ENCODE measurements around the gene INTS2. TPM values are rescaled to one million over a fixed set of nuclear protein-coding genes. Genes with fewer than 3 reads are reported as not detected.
A peak's percentile ranks its signal among the peaks of the same experiment; 100 is the strongest.
"Not testable (repeated sequence)": the region's sequence is repeated elsewhere in the genome, so short reads cannot be mapped to it uniquely, and the experiment has no call there.

Gene INTS2
- total RNA-seq, 1 donor = 12.9 TPM

DNA sequence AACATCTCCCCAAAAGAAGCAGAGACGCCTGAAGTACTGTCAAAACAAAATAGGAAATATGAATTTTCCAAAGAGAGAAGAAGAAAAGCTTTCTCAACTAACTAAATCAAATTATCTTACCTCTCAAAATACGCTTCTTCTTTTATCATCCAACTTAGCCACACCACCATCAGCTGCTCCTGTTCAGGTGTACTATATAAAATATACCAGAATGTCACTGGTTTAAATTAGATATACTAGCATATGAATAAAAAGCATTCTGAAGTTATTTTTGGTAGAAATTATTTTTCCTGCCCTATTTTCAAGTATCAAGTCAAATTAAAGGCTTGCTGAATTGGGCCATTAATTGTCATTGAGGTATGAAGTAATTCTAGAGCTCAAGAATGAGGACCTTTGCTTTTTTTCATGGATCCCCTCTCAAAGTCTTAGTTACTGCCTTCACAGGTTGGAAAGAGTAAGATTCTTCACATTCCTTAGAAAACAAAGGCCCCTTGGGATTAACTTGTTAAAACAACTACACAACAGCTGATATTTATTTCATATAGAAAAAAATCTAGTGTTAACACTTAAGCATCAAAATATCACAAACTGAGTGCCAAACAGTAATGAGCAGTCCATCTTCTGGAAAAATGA lies 30.1 kb downstream of the INTS2 start:
- DNase-seq (ENCODE audit: low read depth in 2 of 3, low spot score in 2 of 3) = no peak

DNA sequence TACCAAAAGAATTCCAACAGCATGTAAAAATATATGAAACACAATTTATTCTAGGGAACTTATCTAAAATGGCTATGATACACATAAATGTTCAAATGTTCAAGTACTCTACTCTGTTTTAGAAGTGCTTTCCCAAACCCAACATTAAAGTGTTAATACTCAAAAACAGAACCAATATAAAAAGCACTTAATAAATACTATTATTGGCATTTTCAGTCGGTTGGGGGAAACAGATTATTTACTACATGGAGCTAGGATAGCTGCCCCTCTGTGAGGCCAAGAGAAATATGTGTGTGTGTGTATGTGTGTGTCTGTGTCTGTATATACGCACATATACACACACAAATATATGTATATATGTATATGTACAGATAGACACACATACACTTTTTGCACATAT lies 32.4 kb downstream of the INTS2 start:
- no peak for DNase-seq (ENCODE audit: low read depth in 2 of 3, low spot score in 2 of 3)

DNA sequence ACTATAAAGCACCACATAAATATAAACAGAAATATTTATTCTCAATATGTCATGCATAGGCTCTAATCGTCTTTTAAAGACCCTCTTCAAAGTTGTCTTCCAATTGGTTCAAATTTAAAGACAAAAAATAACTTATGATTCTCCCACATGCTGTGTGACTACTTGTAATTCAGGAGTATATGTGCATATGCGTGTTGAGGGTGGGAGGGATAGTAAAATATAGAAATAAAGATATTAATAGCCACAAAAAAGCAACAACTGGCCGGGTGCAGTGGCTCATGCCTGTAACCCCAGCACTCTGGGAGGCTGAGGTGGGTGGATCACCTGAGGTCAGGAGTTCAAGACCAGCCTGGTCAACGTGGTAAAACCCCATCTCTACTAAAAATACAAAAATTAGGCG lies 33.5 kb downstream of the INTS2 start:
- DNase-seq (ENCODE audit: low read depth in 2 of 3, low spot score in 2 of 3) = not testable (repeated sequence)

DNA sequence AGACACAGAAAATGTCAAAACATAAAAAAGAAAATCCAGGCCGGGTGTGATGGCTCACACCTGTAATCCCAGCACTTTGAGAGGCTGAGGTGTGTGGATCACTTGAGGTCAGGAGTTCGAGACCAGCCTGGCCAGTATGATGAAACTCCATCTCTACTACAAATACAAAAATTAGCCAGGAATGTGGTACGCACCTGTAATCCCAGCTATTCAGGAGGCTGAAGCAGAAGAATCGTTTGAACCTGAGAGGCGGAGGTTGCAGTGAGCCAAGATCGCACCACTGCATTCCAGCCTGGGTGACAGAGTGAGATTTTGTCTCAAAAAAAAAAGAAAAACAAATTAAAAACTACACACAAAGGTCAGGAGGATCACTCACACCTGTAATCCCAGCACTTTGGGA lies 40.0 kb downstream of the INTS2 start:
- not testable (repeated sequence) for DNase-seq (ENCODE audit: low read depth in 2 of 3, low spot score in 2 of 3)

DNA sequence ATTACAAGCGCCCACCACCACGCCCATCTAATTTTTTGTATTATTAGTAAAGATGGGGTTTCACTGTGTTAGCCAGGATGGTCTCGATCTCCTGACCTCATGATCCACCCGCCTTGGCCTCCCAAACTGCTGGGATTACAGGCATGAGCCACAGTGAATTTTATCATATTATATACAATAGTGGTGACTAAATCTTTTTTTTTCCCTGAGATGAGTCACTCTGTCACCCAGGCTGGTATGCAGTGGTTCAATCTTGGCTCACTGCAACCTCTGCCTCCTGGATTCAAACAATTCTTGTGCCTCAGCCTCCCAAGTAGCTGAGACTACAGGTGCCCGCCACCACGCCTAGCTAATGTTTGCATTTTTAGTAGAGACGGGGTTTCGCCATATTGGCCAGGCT lies 41.9 kb downstream of the INTS2 start:
- not testable (repeated sequence) for DNase-seq (ENCODE audit: low read depth in 2 of 3, low spot score in 2 of 3)

DNA sequence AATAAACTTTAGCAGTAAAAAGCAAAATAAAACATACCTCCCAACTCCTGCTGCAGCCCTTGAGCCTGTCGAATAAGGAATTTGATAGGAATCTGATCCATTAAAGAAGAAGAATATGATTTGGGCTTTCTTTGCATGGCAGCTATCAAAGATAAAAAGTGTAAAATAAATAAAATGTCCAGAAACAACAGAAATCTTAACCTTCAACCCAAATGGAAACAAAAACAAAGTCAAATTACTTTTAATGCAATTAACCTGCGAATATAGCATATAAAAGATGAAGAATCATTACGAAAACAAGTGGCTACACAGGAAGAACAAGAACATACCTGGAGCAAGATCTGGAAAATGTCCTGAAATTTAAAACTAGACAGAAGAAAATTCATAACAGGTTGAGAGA lies 42.9 kb downstream of the INTS2 start:
- no peak for DNase-seq (ENCODE audit: low read depth in 2 of 3, low spot score in 2 of 3)

DNA sequence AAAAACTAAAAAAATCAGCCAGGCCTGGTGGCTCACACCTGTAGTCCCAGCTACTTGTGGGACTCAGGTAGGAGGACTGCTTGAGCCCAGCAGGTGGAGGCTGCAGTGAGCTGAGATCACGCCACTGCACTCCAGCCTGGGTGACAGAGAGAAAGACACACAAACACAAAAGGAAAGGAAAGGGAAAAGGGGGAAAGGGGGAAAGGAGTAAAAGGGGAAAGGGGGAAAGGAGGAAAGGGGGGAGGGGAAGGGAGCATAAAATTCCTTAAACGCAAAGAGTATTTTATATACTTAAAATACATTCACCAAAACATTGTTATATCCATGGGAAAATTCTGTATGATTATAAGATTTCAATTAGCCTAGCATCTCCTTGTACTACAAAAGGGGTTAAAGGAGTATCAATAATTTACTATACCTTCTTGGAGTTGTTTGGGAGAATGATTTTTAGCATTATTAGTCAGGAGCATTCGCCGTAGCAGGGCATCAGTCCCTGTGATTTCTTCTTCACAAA lies 47.1 kb downstream of the INTS2 start:
- DNase-seq (ENCODE audit: low read depth in 2 of 3, low spot score in 2 of 3) = no peak

DNA sequence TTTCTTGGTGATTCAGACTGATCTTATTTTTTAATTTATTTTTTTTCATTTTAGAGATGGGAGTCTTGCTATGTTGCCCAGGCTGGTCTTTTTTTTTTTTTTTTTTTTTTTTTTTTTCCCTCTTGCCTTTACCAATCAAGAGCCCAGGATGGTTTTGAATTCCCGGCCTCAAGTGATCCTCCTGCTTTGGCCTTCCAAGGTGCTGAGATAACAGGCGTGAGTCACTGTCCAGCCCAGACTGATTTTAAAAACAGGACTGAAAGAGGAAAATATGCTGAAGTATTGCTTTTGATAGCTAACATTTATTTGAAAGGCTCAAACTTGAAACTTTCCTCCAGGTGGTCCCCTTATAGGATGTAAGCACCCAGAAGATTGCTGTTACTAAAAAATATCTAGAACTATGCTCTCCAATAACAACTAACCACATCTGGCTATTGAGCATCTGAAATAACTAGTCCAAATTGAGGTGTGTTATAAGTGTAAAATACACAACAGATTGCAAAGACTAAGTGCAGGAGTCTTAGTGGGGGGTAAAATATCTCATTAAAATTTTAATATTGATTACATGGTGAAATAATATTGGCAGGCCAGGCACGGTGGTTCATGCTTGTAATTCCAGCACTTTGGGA lies 48.7 kb downstream of the INTS2 start:
- no peak for DNase-seq (ENCODE audit: low read depth in 2 of 3, low spot score in 2 of 3)

DNA sequence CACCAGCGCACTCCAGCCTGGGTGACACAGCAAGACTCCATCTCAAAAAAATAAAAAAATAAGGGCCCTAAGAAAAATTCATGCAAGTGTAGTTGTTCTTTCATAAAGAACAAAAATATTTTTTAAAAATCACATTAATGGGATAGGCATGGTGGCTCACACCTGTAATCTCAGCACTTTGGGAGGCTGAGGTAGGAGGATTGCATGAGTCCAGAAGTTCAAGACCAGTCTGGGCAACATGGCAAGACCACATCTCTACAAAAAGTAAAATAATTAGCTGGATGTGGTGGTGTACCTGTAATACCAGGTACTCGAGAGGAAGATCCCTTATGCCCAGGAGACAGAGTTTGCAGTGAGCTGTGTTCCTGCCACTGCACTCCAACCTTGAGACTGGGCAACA lies 49.3 kb downstream of the INTS2 start:
- no peak for DNase-seq (ENCODE audit: low read depth in 2 of 3, low spot score in 2 of 3)

DNA sequence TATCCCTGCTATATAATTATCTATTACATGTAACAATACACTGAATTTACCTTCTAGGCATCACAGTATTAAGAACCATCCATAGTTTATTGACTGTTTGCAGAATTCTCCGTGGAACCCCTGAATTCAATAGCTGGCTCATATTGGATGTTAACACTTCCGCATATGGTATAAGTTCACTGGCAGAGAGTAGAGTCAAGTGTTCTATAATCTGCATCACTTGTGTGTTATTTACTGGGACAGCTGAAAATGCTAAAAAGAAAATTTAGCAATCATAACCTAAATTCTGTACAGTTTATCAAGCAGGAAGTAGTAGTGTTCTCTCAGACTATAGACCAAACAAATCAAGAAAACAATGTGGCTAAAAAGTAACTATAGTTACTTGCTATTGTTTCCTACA lies 49.9 kb downstream of the INTS2 start:
- no peak for DNase-seq (ENCODE audit: low read depth in 2 of 3, low spot score in 2 of 3)

DNA sequence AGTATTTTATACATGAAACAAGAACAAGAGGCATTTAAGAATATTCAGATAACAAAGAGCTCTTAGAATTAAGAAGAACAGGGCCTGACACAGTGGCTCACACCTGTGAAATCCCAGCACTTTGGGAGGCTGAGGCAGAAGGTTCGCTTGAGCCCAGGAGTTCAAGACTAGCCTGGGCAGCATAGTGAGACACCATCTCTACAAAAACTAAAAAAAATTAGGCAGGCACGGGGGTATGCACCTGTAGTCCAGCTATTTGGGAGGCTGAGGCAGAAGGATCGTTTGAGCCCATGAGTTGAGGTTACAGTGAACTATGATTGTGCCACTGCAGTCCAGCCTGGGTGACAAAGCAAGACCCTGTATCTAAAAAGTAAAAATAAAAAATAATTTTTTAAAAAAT lies 52.0 kb downstream of the INTS2 start:
- DNase-seq (ENCODE audit: low read depth in 2 of 3, low spot score in 2 of 3) = no peak

DNA sequence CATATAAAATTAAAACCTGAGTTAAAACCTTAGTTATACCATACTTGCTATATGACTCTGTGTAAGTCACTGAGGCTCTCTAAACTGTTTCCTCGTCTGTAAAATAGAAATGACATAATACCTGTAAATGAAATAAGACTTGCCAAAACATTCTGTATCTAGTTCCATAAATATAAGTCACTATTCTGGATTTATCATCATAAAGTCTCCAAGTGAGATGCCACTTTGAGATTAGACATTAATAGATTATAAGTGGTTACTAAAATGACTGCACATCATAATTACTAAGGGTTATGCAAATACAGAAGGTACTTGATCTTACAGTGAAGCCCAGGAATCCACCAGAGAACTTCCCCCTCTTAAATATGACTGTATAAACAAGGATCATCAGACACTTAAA lies 52.5 kb downstream of the INTS2 start:
- no peak for DNase-seq (ENCODE audit: low read depth in 2 of 3, low spot score in 2 of 3)

DNA sequence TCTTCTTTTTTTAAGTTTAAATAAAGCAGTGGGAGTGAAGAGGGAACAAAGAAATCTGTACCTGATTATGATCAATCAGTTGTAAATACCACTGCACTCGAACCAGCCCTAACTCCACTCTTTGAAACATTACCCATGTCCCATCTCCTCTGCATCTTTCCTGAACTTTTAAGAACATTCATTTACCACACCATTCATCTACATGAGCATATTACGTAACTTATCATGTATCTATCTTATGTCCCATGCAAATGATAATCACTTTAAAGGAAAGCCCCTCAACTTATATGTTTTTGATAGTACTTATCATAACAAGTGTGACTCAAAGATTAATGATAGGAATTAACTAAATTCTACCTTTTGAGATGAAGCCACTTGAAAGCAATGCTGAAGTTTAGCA lies 53.7 kb downstream of the INTS2 start:
- no peak for DNase-seq (ENCODE audit: low read depth in 2 of 3, low spot score in 2 of 3)

DNA sequence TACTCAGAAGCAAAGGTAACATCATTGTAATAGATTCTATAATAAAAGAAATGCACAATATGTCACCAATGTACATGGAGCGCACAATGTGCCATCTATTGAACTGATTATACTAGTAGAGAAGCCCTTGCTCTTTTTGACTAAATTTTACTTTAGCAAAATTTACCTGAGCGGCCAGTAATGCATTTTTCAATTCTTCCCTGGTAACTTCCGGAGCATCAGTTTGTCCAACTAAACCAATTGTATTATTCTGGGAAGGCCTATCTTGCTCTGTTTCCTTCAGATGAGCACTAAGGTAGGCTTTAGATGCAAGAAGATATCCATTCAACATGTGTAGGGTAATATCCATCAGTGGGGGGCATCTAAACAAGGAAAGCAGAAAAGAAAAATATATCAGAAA lies 55.7 kb downstream of the INTS2 start:
- no peak for DNase-seq (ENCODE audit: low read depth in 2 of 3, low spot score in 2 of 3)

DNA sequence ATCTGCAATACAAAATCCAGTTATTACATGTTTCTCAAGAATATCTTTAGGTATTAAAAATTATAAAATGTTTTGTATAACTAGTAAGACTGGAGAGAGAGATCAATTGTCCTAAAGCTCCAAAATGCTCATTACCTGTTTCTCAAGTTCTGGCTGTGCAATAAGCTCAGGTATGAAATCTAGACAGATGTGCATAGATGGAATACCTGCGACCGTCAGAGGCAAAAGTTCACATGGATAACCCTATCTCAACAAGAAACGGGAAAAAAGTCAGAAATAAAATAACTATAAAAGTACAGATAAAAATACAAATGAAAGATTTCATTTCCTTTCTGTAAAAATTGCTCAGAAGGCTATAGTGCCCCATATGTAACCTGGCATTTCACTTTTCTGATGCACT lies 58.6 kb downstream of the INTS2 start:
- no peak for DNase-seq (ENCODE audit: low read depth in 2 of 3, low spot score in 2 of 3)

DNA sequence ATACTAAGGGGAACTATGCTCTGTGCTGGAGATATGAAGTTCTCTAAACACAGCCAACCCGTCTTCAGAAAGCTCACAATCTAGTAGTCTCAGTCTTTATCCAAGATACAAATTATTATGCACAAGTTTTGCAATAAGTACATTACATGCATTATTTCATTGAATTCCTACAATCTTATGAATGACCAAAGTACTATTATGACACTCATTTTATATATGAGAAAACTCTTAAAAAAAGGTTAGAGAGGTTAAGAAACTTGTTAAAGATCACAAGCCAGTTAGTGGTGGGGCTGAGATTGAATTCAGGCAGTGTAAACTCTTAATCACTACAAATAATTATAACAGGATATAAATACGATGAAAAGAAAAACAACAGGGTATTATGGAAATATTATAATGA lies 59.7 kb downstream of the INTS2 start:
- no peak for DNase-seq (ENCODE audit: low read depth in 2 of 3, low spot score in 2 of 3)

DNA sequence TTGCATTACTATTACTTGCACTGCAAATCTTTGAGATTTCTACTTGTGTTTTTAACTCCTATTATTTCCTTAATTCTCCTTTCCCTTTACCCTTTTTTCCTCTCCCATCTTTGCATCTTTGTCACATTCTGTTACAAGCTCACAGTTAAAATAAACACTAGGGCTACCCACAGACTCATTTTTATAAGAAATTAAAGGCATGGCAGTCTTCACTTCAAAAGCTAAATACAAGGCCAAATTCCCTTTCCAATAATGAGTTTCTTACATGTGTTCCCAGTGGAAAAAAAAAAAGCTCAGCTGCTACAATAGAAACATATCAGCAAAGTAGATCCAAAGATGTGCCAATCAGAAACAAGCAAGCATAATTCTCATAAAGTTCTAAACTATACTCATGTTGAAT lies 60.7 kb downstream of the INTS2 start:
- no peak for DNase-seq (ENCODE audit: low read depth in 2 of 3, low spot score in 2 of 3)

DNA sequence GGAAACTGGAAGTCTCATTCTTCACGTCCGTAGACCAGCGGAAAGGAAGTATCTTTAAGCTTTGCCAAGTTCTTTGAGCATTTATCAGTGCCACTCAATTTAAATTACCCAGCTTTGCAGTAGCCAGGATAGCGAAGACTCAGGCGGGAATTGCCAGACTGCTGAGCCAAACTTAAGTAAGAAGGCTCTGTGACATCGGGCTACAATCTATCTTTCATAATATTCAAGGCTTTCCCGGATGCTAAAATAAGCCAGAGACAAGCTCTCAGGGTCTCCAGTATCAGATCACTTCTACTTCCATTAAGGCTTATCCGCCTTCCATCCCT lies 64.0 kb downstream of the INTS2 start:
- DNase-seq (ENCODE audit: low read depth in 2 of 3, low spot score in 2 of 3) = no peak

DNA sequence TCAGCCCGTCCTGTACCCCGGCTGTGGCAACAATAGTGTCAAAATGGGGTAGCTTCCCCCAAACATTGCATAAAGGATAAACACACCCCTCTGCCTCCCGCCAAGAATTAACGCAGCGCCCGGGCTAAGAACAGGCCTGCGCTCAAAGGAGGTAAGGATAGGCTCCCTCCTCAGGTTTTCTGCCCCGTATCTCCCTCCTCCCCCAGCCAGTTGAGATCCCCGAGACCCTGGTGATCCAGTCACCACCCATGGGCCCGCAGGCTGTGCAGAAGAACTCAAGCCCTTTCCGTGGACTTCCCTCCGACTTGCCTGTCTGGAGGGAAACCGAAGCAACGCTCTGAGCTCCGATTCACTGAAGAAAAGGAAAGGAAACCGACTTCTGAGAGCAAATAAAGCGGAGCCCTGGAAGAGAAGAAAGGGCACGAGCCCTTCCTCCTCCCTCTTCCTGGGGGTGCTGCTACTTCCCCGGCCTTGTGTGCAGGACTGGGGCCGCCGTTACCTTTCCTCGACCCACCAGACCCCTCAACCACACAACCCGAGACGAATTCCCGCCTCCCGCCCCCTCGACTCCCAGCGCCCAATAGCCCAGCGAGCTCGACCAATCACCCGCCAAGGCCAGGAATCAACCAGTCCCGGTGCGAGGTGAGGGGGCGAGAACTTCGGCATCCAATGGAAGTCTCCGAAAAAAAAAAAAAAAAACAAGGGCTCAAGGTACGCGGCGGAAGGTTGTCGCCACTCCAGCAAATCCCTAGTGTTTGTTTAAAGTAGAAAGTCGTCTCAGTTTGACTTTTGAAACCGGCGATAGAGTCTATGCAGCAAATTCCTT lies 64.6 kb downstream of the INTS2 start, which contains the start of gene BRIP1:
Gene BRIP1 (minus strand): TSS at position 554 of the 826 bp plus-strand sequence. CDS start 1,989 bp downstream, outside the sequence.
- peak; percentile 64 to 97 (median 93) for DNase-seq (ENCODE audit: low read depth in 2 of 3, low spot score in 2 of 3)

DNA sequence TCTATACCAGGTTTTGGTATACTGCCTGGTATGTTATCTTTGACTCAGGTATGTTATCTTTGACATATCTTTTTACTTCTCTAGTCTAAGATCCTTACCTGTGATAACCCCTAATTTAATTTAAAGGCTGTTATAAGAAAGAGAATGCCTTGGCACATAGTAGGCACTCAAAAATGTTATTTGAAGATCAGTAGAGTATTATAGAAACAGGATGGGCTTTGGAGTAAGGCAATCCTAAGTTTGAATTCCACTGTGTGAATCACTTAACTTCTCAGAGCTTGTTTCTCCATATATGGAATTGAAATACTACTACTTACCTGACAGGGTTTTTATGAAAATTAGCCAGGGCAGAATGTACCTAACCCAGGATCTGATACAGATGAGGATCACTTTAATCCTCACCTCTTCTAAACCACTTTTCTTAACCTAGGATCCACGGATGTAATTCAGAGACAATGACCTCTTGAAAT lies 65.6 kb downstream of the INTS2 start:
- no peak for DNase-seq (ENCODE audit: low read depth in 2 of 3, low spot score in 2 of 3)

DNA sequence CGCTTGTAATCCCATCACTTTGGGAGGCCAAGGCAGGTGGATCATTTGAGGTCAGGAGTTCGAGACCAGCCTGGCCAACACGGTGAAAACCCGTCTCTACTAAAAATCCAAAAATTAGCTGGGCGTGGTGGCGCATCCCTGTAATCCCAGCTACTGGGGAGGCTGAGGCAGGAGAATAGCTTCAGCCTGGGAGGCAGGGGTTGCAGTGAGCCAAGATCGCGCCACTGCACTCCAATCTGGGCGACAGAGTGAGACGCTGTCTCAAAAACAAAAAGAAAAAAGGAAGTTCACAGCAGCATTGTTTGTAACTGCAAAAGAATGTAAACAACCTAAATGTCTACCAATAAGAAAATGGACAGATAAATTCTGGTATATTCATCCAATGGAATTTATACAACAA lies 67.4 kb downstream of the INTS2 start:
- not testable (repeated sequence) for DNase-seq (ENCODE audit: low read depth in 2 of 3, low spot score in 2 of 3)

DNA sequence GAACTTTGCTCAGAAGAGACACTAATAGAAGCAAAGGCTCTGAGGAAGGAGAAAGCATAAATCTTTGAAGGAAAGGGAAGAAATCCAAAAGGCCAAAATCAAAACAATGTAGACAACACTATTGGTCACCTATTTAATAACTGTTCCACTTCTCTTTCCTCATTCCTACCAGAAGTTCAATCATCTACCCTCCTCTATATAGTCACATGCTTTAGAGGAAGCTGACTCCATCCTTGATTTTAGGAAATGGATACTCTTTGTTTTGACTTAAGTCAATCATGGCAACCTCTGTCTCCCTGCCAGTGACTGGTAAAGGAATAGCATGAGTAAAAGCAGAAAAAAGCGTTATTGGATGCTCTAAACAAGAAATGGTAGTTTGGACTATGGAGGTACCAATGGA lies 71.7 kb downstream of the INTS2 start:
- DNase-seq (ENCODE audit: low read depth in 2 of 3, low spot score in 2 of 3) = no peak

Data from hematopoietic multipotent progenitor cell (in vitro differentiated cells).